Superior temporal gyrus (tissue), 1 donor: Measurements from ENCODE around the gene ATP8B2.
"Not testable (repeated sequence)": the region's sequence is repeated elsewhere in the genome, so short reads cannot be mapped to it uniquely, and the experiment has no call there.

Experiments used
- DNase-seq: peaks from one replicate; pipeline ENCODE4 v3.0.0-alpha.2; 2016; ENCODE audit errors: extremely low spot score

ATP8B2 gene, protein sequence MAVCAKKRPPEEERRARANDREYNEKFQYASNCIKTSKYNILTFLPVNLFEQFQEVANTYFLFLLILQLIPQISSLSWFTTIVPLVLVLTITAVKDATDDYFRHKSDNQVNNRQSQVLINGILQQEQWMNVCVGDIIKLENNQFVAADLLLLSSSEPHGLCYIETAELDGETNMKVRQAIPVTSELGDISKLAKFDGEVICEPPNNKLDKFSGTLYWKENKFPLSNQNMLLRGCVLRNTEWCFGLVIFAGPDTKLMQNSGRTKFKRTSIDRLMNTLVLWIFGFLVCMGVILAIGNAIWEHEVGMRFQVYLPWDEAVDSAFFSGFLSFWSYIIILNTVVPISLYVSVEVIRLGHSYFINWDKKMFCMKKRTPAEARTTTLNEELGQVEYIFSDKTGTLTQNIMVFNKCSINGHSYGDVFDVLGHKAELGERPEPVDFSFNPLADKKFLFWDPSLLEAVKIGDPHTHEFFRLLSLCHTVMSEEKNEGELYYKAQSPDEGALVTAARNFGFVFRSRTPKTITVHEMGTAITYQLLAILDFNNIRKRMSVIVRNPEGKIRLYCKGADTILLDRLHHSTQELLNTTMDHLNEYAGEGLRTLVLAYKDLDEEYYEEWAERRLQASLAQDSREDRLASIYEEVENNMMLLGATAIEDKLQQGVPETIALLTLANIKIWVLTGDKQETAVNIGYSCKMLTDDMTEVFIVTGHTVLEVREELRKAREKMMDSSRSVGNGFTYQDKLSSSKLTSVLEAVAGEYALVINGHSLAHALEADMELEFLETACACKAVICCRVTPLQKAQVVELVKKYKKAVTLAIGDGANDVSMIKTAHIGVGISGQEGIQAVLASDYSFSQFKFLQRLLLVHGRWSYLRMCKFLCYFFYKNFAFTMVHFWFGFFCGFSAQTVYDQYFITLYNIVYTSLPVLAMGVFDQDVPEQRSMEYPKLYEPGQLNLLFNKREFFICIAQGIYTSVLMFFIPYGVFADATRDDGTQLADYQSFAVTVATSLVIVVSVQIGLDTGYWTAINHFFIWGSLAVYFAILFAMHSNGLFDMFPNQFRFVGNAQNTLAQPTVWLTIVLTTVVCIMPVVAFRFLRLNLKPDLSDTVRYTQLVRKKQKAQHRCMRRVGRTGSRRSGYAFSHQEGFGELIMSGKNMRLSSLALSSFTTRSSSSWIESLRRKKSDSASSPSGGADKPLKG

GRCh38 chr1:154324669-154325582 lies at the start of gene ATP8B2:
Gene ATP8B2 (plus strand): TSS chr1:154325525. CDS start chr1:154328142, 2,617 bp downstream.
- peak; percentile 85 for DNase-seq

DNA sequence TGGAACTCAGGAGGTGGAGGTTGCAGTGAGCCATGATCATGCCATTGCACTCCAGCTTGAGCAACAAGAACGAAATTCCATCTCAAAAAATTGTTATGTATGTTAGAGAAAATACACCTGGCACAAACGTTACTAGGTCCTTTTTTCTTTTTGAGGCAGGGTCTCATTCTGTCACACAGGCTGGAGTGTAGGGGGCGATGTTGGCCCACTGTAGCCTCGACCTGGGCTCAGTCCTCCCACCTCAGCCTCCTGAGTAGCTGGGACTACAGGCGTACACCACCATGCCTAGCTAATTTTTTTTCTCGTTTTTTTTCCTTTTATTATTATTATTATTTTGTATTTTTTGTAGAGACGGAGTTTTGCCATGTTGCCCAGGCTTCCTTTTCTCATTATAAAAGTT lies 48.5 kb upstream of the ATP8B2 start:
- no peak for DNase-seq

DNA sequence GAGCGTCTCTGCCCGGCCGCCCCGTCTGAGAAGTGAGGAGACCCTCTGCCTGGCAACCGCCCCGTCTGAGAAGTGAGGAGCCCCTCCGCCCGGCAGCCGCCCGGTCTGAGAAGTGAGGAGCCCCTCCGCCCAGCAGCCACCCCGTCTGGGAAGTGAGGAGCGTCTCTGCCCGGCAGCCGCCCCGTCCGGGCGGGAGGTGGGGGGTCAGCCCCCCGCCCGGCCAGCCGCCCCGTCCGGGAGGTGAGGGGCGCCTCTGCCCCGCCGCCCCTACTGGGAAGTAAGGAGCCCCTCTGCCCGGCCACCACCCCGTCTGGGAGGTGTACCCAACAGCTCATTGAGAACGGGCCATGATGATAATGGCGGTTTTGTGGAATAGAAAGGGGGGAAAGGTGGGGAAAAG lies 37.7 kb upstream of the ATP8B2 start:
- not testable (repeated sequence) for DNase-seq

DNA sequence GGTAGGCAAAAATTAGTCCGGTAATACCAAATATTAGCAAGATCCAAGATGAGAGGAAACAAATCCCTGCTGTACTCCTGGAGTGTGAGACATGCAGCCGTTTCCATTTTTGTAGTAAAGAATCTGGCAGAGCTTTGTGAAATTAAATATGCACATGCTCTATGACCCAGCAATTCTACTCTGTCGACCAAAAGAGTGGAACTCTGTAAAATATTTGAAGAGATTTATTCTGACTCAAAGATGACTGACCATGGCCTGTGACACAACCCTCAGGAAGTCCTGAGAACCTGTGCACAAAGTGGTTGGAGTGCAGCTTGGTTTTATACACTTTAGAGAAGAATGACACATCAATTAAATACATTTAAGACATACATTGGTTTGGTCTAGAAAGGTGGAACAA lies 36.7 kb upstream of the ATP8B2 start:
- no peak for DNase-seq

DNA sequence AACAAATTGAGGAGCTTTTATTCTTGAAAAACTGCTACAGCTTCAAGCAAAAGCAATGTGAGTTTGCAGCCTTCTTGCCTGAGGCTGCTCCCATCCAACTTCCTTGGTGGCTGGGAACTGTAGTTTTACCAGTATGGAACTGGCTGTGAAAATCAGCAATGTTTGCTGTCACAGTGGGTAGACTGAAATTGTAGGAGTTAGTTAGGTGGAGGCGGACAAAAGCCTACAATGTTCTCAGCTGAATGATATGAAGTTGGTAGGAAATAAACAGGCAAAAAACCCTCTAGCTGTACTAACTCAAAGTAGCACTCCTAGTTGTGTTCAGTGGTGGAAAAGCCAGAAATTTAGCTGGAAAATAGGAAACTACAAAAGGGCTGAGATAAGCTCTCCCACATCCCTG lies 34.4 kb upstream of the ATP8B2 start:
- peak; percentile 12 for DNase-seq

GRCh38 chr1:154295408-154296235 lies 29.7 kb upstream of the ATP8B2 start:
- DNase-seq = no peak

DNA sequence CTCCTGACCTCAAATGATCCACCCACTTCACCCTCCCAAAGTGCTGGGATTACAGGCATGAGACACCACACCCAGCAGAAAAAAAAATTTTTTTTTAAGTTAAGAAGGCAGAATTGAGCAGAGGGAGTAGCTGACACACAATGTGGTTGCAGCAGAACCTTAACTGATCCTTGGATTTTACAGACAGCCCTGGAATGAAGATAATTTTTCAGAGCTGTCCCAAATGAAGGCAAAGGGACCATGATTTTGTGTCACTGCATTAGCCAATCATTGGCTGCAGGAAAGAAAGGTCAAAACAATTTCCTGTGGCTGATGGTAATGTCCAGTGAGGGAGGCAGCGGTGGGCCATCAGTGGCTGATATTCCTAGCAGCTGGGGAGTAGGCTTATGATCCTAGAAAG lies 23.7 kb upstream of the ATP8B2 start:
- no peak for DNase-seq

DNA sequence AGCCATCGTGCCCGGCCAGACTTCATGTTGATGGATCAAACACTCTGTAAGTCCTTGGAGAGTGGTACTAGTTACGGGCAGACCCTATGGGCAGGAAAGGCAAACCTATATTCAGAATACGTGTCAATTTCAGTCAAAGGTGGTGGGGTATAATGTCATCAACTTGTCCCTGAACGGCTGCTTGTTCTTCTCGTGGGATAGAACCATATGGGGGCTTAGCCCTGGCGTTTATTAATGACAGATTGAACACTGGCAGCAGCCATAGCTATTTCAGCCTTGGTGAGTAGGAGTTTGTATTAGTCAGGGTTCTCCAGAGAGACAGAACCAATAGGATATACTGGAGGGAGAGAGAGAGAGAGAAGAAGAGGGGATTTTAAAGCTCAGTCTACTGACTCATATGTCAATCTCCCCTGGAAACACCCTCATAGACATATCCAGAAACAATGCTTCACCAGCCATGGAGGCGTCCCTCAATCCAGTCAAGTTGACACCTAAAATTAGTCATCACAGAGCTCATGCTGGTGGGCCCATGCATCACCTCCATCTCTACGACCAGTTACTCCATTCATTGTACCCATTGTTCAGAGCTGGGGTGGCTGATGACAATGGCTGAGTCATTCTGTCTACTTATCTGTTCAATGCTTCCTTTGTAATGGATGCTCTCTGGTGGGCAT lies 20.5 kb upstream of the ATP8B2 start:
- no peak for DNase-seq

DNA sequence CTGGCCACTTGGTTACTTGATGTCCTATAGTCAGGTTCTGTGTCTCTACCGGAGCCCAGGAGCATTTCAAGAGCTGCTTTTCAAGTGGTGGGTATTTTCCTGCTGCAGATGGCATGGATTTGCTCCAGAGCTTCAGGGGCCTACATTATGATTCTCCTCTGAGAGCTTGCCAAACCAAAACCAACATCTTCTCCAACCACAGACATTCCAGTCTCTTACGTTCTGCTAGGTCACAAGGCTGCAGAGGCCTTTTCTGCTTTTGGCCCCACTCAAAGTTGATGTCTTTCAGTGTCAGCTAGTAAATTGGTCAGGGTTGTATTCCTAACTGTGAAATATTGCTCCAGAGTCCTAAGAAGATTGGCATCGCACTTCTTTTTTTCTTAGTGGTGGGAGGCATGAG lies 19.2 kb upstream of the ATP8B2 start:
- no peak for DNase-seq

DNA sequence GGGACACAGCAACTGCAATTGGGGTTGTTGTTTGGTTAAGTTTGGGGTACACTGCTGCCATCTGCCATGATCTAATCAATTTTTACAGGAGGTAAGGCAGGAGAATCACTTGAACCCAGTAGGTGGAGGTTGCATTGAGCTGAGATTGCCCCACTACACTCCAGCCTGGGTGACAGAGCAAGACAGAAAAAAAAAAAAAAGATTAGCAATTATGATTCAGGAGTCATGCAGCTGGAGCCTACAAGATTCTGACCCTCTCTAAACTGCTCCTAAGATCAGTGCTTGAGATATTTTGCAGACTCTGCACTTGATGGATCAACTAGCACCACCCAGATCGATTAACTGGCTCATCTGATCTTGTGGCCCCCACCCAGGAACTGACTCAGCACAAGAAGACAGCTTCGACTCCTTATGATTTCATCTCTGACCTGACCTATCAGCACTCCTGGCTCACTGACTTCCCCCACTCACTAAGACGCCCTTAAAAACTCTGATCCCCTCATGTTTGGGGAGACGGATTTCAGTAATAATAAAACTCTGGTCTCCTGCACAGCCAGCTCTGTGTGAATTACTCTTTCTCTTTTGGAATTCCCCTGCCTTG lies 17.6 kb upstream of the ATP8B2 start:
- DNase-seq = not testable (repeated sequence)

GRCh38 chr1:154309136-154309535 lies 16.2 kb upstream of the ATP8B2 start:
- DNase-seq = not testable (repeated sequence)

- not testable (repeated sequence) for DNase-seq
These were observed 12.9 kb upstream of the ATP8B2 start for GRCh38 chr1:154312229-154313065.

- no peak for DNase-seq
These were observed 12.3 kb upstream of the ATP8B2 start for GRCh38 chr1:154313066-154313356.

GRCh38 chr1:154314226-154314625 lies 11.1 kb upstream of the ATP8B2 start:
- not testable (repeated sequence) for DNase-seq

- no peak for DNase-seq
These were observed 8.6 kb upstream of the ATP8B2 start for GRCh38 chr1:154316704-154317103.

DNA sequence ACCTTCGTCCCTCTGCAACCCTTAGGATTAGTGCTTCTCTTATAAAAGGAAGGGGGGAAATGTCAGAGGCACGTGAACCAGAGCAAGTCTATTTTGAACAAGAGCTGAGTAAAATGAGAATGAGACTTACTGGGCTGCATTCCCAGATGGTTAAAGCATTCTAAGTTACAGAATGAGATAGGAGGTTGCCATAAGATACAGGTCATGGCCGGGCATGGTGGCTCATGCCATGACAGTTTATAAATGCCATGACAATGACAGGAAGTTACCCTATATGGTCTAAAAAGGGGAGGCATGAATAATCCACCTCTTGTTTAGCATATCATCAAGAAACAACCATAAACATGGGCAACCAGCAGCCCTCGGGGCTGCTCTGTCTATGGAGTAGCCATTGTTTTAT lies 6.9 kb upstream of the ATP8B2 start:
- DNase-seq = no peak

DNA sequence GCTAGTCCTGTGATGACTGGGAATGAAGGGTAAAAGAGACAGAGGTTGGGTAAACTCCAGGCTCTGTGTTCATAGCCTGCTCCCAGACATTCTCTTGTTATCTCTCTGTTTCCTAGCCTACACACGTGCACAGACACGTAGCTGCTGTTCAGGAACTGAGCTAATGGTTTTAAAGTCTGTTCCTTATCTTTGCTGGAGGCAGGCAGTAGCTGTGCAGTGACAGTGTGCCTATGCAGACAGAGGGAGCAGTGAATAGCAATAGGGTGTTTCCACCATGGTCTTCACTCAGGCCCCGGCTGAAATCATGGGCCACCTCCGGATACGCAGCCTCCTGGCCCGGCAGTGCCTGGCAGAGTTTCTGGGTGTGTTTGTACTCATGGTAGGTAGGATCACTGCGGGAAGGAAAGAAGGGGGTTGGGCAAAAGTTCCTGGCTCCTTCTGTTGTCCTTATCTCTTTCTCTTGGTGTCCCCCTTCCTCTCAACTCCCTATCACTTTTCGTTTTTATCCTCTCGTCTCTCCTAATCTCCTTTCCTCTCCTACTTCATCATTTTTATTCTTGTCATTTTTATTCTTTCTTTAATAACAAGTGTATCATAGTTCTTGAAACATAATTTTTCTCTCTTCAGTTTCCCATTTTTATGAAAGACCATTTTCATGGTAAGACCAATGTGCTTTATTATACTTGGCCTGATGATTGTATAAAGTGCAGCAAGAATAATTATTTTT lies 4.3 kb upstream of the ATP8B2 start, which contains the start of gene AQP10:
TSS of gene AQP10 (plus strand) at position 212 of the 727 bp plus-strand sequence. CDS start at position 275, 63 bp downstream.
- DNase-seq = no peak

DNA sequence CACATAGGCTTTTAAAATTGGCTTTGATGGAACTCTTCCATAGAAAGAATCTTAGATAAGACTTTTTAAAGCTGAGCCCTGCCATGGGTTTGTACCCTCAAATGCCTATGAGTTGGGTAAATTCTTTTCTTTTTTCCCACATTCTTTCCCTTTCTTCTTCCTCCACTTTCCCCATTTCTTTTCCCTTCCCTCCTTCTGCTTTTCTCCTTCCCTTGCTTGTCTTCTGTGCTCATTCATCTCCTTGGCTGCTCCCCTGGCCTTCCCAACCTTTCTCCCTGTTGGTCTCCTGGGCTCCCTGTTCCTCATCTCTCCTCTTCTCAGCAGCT lies 3.8 kb upstream of the ATP8B2 start:
- not testable (repeated sequence) for DNase-seq
